Measurements from ENCODE around the gene CFAP77. TPM values are rescaled to one million over a fixed set of nuclear protein-coding genes. Genes with fewer than 3 reads are reported as not detected.

Gene CFAP77
- total and polyA plus RNA-seq, 2 experiments from 2014 or later: not detected

DNA sequence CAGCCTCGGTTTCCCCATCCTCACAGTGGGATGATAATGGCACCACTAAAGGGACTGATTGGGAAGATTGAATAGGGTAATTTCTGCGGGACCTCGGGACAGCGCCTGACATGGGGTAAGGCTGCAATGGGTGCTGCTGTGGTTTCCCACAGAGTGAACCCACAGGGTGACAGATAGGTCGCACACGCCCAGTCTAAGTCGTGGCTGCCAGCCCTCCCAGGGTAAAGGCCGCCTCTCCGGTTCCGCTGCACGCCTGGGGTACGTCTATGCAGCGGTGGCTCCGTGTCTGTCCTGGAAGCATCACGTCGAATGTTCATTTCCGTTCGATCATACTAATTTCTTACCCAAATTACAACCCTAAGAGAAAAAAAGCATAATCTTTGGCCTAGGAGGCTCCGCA, 631 bp downstream of the CFAP77 start:
- Histone ChIP-seq H3K27me3 (replicated peaks; ENCODE audit: insufficient read depth) (peaks cover 51% of the 10 kb centered on the region), H4K20me1 (ENCODE audit: insufficient read depth) (no peaks in the 10 kb centered on the region), H3F3A (ENCODE audit: insufficient read depth) (no peaks in the 10 kb centered on the region), H3K9me3 (ENCODE audit: low read depth) (no peaks in the 10 kb centered on the region), H3K9ac (no peak overlapping the region), H3K4me1 (ENCODE audit: insufficient read depth) (peaks cover 3% of the 10 kb centered on the region; the same call in 1 of the 2 replicates), H3K27ac (no peak overlapping the region), H3K9me2 (ENCODE audit: insufficient read depth) (no peaks in the 10 kb centered on the region), H3K36me3 (ENCODE audit: low read depth) (no peaks in the 10 kb centered on the region), H3K4me3 (peak overlapping the region; percentile 74), H3K79me2 (ENCODE audit: insufficient read depth) (peaks cover 10% of the 10 kb centered on the region), H2AFZ (peak overlapping the region; percentile 94), H3K4me2 (ENCODE audit: unreplicated experiment) (peak overlapping the region; percentile 83)
- no peak for TF ChIP-seq EZH2phosphoT487 (IDR thresholded peaks at IDR 0.05; ENCODE audit: insufficient read depth, low read depth)
- TF ChIP-seq EZH2 (IDR thresholded peaks at IDR 0.05; ENCODE audit: insufficient read depth, poor library complexity, severe bottlenecking): no peak
- WGBS, 2 experiments (ENCODE audit: low coverage in 1 of 2, low lambda C conversion rate in 2 of 2, missing lambda C conversion rate in 2 of 2): 9 to 12% methylated on average over 19 of the region's 19 CpGs
- no peak for DNase-seq
- in situ Hi-C loops (cut with MboI): loop anchor here (10.0 kb wide), 1 partner anchor 164 kb away; no protein-coding TSS in a partner anchor

DNA sequence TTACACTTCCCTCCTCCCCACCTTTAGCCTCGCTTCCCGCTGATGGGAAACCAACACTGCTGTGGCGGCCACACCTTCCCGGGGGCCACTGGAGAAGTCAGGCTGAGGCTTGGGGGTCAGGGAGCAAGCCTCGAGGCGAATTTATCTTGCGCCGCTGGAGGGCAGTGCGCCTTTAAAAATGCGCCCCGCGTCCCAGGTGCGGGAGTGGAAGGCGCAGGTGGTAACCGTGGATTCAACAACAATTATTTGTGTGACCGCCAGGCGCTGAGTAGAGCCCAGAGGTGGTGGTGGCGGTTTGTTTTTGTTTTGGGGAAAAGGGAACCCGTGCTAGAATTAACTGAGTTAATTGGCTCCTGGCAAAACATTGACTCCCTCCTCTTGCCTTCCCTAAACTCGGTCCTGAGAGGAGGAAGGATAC, 1.1 kb downstream of the CFAP77 start:
- H2AFZ ChIP-seq: no peak overlapping the region
- H3K9me3 ChIP-seq (ENCODE audit: low read depth): no peaks in the 10 kb centered on the region
- H3K27me3 ChIP-seq (replicated peaks; ENCODE audit: insufficient read depth): peaks cover 56% of the 10 kb centered on the region
- H3K9me2 ChIP-seq (ENCODE audit: insufficient read depth): no peaks in the 10 kb centered on the region
- H3K36me3 ChIP-seq (ENCODE audit: low read depth): no peaks in the 10 kb centered on the region
- TF ChIP-seq EZH2phosphoT487 (IDR thresholded peaks at IDR 0.05; ENCODE audit: insufficient read depth, low read depth) (no peak), EZH2 (IDR thresholded peaks at IDR 0.05; ENCODE audit: insufficient read depth, poor library complexity, severe bottlenecking) (no peak)
- H3F3A ChIP-seq (ENCODE audit: insufficient read depth): no peaks in the 10 kb centered on the region
- no peak overlapping the region for H3K4me3 ChIP-seq
- no peak overlapping the region for H3K4me2 ChIP-seq (ENCODE audit: unreplicated experiment)
- H3K27ac ChIP-seq: no peak overlapping the region
- no peak overlapping the region for H3K9ac ChIP-seq
- H3K4me1 ChIP-seq (ENCODE audit: insufficient read depth): no peaks in the 10 kb centered on the region
- peak; percentile 49 for DNase-seq
- WGBS, 2 experiments (ENCODE audit: low coverage in 1 of 2, low lambda C conversion rate in 2 of 2, missing lambda C conversion rate in 2 of 2): 4 to 5% methylated on average over 20 of the region's 20 CpGs
- H3K79me2 ChIP-seq (ENCODE audit: insufficient read depth): peaks cover 5% of the 10 kb centered on the region
- in situ Hi-C loops (cut with MboI): loop anchor here (10.0 kb wide), 1 partner anchor 164 kb away; no protein-coding TSS in a partner anchor
- no peaks in the 10 kb centered on the region for H4K20me1 ChIP-seq (ENCODE audit: insufficient read depth)

DNA sequence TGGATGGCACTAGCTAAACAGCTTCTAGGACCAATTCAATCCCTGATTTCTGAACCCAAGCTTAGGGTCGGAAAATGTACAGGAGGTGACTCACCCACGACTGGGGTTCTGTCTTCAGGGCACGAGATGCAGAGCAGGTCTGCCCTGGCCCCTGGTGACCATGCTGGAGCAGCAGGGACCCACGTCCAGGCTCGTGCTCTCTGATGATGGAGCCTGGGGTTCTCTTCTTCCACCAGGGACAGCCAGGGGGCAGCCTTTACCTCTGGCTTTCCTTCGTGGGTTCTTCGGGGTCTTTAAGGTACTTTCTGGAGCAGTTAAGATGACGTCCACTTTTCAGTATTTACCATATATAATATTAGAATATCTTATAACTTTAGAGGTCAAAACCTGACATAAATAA, 2.1 kb downstream of the CFAP77 start:
- in situ Hi-C loops (cut with MboI): loop anchor here (10.0 kb wide), 1 partner anchor 163 kb away; no protein-coding TSS in a partner anchor
- H3K4me1 ChIP-seq (ENCODE audit: insufficient read depth): no peaks in the 10 kb centered on the region
- no peak overlapping the region for H3K27ac ChIP-seq
- H3K9ac ChIP-seq: no peak overlapping the region
- no peaks in the 10 kb centered on the region for H3K79me2 ChIP-seq (ENCODE audit: insufficient read depth)
- TF ChIP-seq EZH2phosphoT487 (IDR thresholded peaks at IDR 0.05; ENCODE audit: insufficient read depth, low read depth) (no peak), EZH2 (IDR thresholded peaks at IDR 0.05; ENCODE audit: insufficient read depth, poor library complexity, severe bottlenecking) (no peak)
- DNase-seq: peak; percentile 51
- WGBS, 2 experiments (ENCODE audit: low coverage in 1 of 2, low lambda C conversion rate in 2 of 2, missing lambda C conversion rate in 2 of 2): 4 to 6% methylated on average over 8 of the region's 8 CpGs
- H3K4me3 ChIP-seq: no peak overlapping the region
- H4K20me1 ChIP-seq (ENCODE audit: insufficient read depth): no peaks in the 10 kb centered on the region
- H2AFZ ChIP-seq: no peak overlapping the region
- H3F3A ChIP-seq (ENCODE audit: insufficient read depth): no peaks in the 10 kb centered on the region
- H3K36me3 ChIP-seq (ENCODE audit: low read depth): no peaks in the 10 kb centered on the region
- H3K9me3 ChIP-seq (ENCODE audit: low read depth): no peaks in the 10 kb centered on the region
- H3K27me3 ChIP-seq (replicated peaks; ENCODE audit: insufficient read depth): peaks cover 60% of the 10 kb centered on the region
- H3K4me2 ChIP-seq (ENCODE audit: unreplicated experiment): no peak overlapping the region
- no peaks in the 10 kb centered on the region for H3K9me2 ChIP-seq (ENCODE audit: insufficient read depth)

DNA sequence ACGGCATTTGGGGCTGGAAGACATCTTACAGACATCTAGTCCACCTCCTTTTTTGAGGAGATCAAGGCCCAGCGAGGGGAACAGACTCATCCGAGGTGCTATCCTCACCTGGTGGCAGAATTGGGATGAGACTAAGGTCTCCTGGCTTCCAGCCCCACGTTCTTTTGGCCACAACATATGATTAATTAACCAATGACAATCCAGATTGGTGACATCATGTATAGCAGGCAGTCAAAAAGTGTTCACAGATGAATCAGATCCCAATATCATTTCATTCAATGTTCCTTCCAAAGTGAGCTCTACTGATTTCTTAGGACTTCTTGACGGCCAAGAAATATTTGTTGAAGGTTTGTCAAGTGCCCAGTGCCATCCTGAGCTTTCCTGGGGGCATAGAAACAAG, 3.9 kb downstream of the CFAP77 start:
- Histone ChIP-seq H3F3A (ENCODE audit: insufficient read depth) (no peaks in the 10 kb centered on the region), H3K9me3 (ENCODE audit: low read depth) (no peaks in the 10 kb centered on the region), H4K20me1 (ENCODE audit: insufficient read depth) (no peaks in the 10 kb centered on the region), H3K4me1 (ENCODE audit: insufficient read depth) (no peaks in the 10 kb centered on the region), H3K36me3 (ENCODE audit: low read depth) (no peaks in the 10 kb centered on the region), H3K4me3 (no peak overlapping the region), H3K9me2 (ENCODE audit: insufficient read depth) (no peaks in the 10 kb centered on the region), H2AFZ (no peak overlapping the region), H3K9ac (no peak overlapping the region), H3K27me3 (replicated peaks; ENCODE audit: insufficient read depth) (peaks cover 78% of the 10 kb centered on the region), H3K4me2 (ENCODE audit: unreplicated experiment) (no peak overlapping the region), H3K27ac (no peak overlapping the region), H3K79me2 (ENCODE audit: insufficient read depth) (no peaks in the 10 kb centered on the region)
- DNase-seq: no peak
- in situ Hi-C loops (cut with MboI): loop anchor here (10.0 kb wide), 1 partner anchor 161 kb away; no protein-coding TSS in a partner anchor
- TF ChIP-seq EZH2 (IDR thresholded peaks at IDR 0.05; ENCODE audit: insufficient read depth, poor library complexity, severe bottlenecking): no peak
- no peak for TF ChIP-seq EZH2phosphoT487 (IDR thresholded peaks at IDR 0.05; ENCODE audit: insufficient read depth, low read depth)
- 52 to 56% methylated on average over 5 of the region's 5 CpGs for WGBS, 2 experiments (ENCODE audit: low coverage in 1 of 2, low lambda C conversion rate in 2 of 2, missing lambda C conversion rate in 2 of 2)
